GM18519 (cell line): ENCODE measurements around the gene TMEM132D.
"Not testable (repeated sequence)": the region's sequence is repeated elsewhere in the genome, so short reads cannot be mapped to it uniquely, and the experiment has no call there.

Experiments used
- ATAC-seq: cut with Tn5 transposase; IDR thresholded peaks from one replicate; pipeline ENCODE4 v1.9.1; 2021; ENCODE audit warnings: mild to moderate bottlenecking, moderate library complexity; ENCODE audit not compliant: unreplicated experiment, low FRiP score

Gene TMEM132D

DNA sequence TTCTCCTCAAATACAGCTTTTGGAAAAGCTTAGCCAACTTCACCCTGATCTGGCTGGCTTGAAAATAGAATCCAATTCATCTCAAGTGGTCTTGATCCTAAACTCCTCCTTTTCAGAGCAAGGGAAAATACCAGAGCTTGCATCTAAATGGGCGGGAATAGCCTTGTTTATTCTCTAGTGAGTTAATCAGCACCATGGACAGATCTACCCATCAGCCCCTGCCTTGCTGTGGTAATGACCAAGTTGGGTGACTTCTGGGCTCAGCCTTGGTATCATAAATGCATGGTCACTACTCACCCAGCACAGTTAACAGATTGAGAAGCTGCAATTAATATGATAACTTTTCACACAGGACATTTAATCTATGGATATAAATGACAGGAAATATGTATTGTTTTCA is 853.9 kb downstream of the TMEM132D start:
- ATAC-seq = no peak

DNA sequence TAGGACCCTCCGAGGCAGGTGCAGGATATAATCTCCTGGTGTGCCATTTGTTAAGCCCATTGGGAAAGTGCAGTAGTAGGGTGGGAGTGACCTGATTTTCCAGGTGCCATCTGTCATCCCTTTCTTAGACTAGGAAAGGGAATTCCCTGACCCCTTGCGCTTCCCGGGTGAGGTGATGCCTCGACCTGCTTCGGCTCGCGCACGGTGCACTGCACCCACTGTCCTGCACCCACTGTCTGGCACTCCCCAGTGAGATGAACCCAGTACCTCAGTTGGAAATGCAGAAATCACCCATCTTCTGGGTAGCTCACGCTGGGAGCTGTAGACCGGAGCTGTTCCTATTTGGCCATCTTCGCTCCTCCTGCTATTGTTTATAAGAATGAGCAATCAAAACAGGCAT is 860.5 kb downstream of the TMEM132D start:
- not testable (repeated sequence) for ATAC-seq

DNA sequence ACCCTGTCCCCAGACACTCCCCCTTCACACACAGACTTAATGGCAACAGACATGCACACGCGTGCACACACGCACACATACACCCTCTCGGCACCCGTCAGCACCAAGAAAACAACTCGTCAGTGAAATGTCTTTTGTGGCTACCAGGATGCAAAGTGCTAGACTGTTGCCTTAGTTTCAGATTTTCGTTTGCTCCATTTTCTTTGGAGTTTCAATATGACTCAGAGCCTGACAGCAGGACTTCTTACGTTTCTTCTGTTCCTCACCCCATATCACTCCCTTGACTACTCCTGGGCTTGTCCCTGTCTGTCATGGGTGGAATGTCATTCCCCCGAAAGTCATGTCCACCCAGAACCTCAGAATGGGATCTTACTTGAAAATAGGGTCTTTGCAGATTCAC is 867.7 kb downstream of the TMEM132D start:
- peak; percentile 72 for ATAC-seq

DNA sequence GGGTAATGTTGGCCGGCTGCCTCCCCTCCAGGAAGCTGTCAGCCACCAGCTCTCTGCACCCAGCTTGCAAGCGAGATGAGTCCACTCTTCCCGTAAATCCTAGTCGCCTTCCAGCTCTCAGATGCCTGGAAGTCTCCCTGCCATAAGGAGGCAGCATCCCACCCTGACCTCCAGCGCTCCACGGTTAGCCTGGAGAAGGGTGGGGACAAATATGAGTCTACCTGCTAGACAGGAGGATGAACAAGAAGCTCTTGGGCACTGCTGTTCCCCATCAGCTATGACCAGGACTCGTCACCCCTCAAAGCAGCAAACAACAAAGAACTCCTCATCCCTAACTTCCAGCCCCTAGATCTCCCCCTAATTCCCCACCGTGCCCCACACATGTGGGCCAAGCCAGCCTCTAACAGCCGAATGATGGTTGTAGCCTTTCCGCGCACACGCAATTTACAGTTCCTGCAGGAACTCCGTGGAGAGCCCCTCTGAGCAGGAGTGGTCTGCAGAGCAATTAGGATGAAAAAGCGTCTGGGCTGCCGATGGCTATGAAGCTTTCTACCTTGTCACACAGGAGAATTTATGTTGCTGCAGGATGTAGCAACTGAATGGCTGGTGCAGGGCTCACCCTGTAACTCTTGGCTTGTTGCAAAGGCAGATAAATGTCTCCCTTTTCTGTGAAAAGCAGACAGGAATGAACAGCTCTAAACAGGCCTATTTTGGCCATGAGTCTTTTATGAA is 869.1 kb downstream of the TMEM132D start:
- no peak for ATAC-seq

DNA sequence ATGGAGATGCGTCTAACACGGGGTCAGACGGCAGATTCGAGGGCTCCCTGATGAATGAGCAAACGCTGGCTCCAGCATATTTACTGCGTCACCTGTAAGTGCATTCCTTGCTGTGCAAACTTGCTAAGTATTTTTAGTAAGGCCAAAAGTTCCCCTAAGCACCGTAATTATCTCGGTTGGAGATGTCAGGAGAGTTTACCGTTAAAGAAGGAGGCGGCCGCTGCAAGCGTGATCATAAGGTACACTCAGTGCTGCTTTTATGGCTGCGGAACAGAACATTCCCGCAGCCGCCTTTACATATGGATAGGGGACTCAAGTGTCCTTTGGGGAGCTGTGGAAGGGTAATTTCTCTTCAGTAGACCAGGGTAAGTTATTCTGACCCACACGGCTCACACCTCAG is 875.0 kb downstream of the TMEM132D start:
- ATAC-seq = no peak

DNA sequence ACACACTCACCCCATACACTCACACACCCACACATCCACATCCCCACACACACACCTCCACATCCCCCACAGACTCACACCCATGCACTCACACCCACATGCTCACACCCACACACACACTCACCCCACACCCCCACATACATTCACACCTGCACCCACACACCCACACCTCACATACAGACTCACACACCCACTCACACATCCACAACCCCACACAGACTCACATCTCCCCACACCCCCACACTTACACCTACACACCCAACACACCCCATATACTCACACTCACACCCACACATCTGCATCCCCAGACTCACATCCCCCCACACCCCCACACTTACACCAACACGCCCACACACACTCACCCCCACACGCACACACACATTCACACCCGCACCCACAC is 878.8 kb downstream of the TMEM132D start:
- no peak for ATAC-seq
